ENCODE results near the gene FXYD2. TPM values are rescaled to one million over a fixed set of nuclear protein-coding genes. Genes with fewer than 3 reads are reported as not detected.

Gene FXYD2
- total and polyA plus RNA-seq, 9 of the 15 experiments (the other 6 are each of a cell fraction or from before 2014, with no cell fraction given): not detected

- TF ChIP-seq SIN3A (IDR thresholded peaks at IDR 0.05; ENCODE audit: borderline replicate concordance in 2 of 2, control insufficient read depth in 1 of 2, low read depth in 2 of 2, low read length in 2 of 2): no peak
- TF ChIP-seq ZBTB8A (IDR thresholded peaks at IDR 0.05; ENCODE audit: partially characterized antibody): no peak
- TF ChIP-seq ZBTB17 (CRISPR knock-in tag; IDR thresholded peaks at IDR 0.05): no peak
- no peak for TF ChIP-seq ZNF134 (CRISPR knock-in tag; conservative IDR thresholded peaks at IDR 0.05)
- no peak for TF ChIP-seq IRF2 (CRISPR knock-in tag; IDR thresholded peaks at IDR 0.05)
- TF ChIP-seq MTA1 (IDR thresholded peaks at IDR 0.05; ENCODE audit: borderline replicate concordance): no peak
- no peak for TF ChIP-seq MXD1 (CRISPR knock-in tag; IDR thresholded peaks at IDR 0.05; ENCODE audit: borderline replicate concordance, poor library complexity, severe bottlenecking)
- TF ChIP-seq SMAD1 (IDR thresholded peaks at IDR 0.05; ENCODE audit: low read depth, low read length, partially characterized antibody): no peak
- TF ChIP-seq ZNF354B (CRISPR knock-in tag; IDR thresholded peaks at IDR 0.05): no peak
- TF ChIP-seq SFPQ (IDR thresholded peaks at IDR 0.05; ENCODE audit: low read depth, low read length): no peak
- no peak for TF ChIP-seq ZNF668 (CRISPR knock-in tag; IDR thresholded peaks at IDR 0.05)
- TF ChIP-seq ARID4B (CRISPR knock-in tag; IDR thresholded peaks at IDR 0.05): no peak
- TF ChIP-seq SP1 (CRISPR knock-in tag; IDR thresholded peaks at IDR 0.05): peak; percentile 50; the same call in 1 of the 2 replicates
- TF ChIP-seq FOXM1 (IDR thresholded peaks at IDR 0.05; ENCODE audit: low read depth): no peak
- TF ChIP-seq FOXM1 (CRISPR knock-in tag; IDR thresholded peaks at IDR 0.05; ENCODE audit: low read depth): no peak
- TF ChIP-seq GMEB1 (CRISPR knock-in tag; IDR thresholded peaks at IDR 0.05): no peak
- no peak for TF ChIP-seq ZNF174 (CRISPR knock-in tag; IDR thresholded peaks at IDR 0.05)
- TF ChIP-seq MYBL2 (IDR thresholded peaks at IDR 0.05; ENCODE audit: low read depth): peak; percentile 56; the same call in 1 of the 2 replicates
- TF ChIP-seq MYBL2 (CRISPR knock-in tag; IDR thresholded peaks at IDR 0.05; ENCODE audit: borderline replicate concordance): no peak
- TF ChIP-seq SMARCA4 (IDR thresholded peaks at IDR 0.05): peak; percentile 42; the same call in 1 of the 2 replicates
Observed at GRCh38 chr11:117809236-117810055, 15.1 kb downstream of the FXYD2 start (continued).
